Glutamatergic neuron (in vitro differentiated cells): ENCODE measurements around the gene TTC34. TPM values are rescaled to one million over a fixed set of nuclear protein-coding genes. Genes with fewer than 3 reads are reported as not detected.
A peak's percentile ranks its signal among the peaks of the same experiment; 100 is the strongest.

ENCODE experiments used
- DNase-seq: peaks from one replicate; pipeline ENCODE4 v3.0.0; 2022
- H3K27ac Mint-ChIP-seq: one replicate; pipeline ENCODE4 v1.8.0; 2020; ENCODE audit warnings: mild to moderate bottlenecking, mixed read lengths, inconsistent platforms; ENCODE audit not compliant: unreplicated experiment
- H3K27me3 Mint-ChIP-seq: one replicate; pipeline ENCODE4 v1.8.0; 2020; ENCODE audit warnings: mild to moderate bottlenecking, moderate library complexity, mixed read lengths, inconsistent platforms; ENCODE audit not compliant: unreplicated experiment
- H3K36me3 Mint-ChIP-seq: one replicate; pipeline ENCODE4 v1.8.0; 2020; ENCODE audit warnings: mild to moderate bottlenecking, mixed read lengths, inconsistent platforms; ENCODE audit not compliant: unreplicated experiment
- H3K4me1 Mint-ChIP-seq: one replicate; pipeline ENCODE4 v1.8.0; 2020; ENCODE audit warnings: mild to moderate bottlenecking, low read depth, mixed read lengths, inconsistent platforms; ENCODE audit not compliant: unreplicated experiment
- H3K4me3 Mint-ChIP-seq: one replicate; pipeline ENCODE4 v1.8.0; 2020; ENCODE audit warnings: mild to moderate bottlenecking, mixed read lengths, inconsistent platforms; ENCODE audit not compliant: unreplicated experiment
- H3K9me3 Mint-ChIP-seq: one replicate; pipeline ENCODE4 v1.8.0; 2020; ENCODE audit warnings: mild to moderate bottlenecking, moderate library complexity, mixed read lengths, inconsistent platforms; ENCODE audit not compliant: unreplicated experiment
- total RNA-seq: library from RNA; stranded (reverse); fragmentation: NEBNext Ultra II Directional; extraction: Animal tissue kit (Norgen Biotek cat#: 25700); gene quantifications from one replicate; pipeline ENCODE4 v1.2.1, GENCODE V29; 2021; ENCODE audit not compliant: unreplicated experiment
- TF ChIP-seq, protein P1 (sequence below): fragments of 200-600 bp; sonication (generic); IDR thresholded peaks from one replicate; pipeline ENCODE4 v1.5.0; 2021; ENCODE audit not compliant: partially characterized antibody, unreplicated experiment

The TTC34 gene
- total RNA-seq, 1 donor from 2014 or later: 0.74 TPM

GRCh38 chr1:2789164-2789985 is 12.1 kb downstream of the TTC34 start:
- no peak for DNase-seq
- Mint-ChIP-seq H3K4me3 (no peak overlapping the region), H3K27me3 (peaks cover 9% of the 10 kb centered on the region), H3K27ac (no peak overlapping the region), H3K4me1 (no peaks in the 10 kb centered on the region), H3K9me3 (peaks cover 5% of the 10 kb centered on the region), H3K36me3 (no peaks in the 10 kb centered on the region)
- TF ChIP-seq, protein P1, sequence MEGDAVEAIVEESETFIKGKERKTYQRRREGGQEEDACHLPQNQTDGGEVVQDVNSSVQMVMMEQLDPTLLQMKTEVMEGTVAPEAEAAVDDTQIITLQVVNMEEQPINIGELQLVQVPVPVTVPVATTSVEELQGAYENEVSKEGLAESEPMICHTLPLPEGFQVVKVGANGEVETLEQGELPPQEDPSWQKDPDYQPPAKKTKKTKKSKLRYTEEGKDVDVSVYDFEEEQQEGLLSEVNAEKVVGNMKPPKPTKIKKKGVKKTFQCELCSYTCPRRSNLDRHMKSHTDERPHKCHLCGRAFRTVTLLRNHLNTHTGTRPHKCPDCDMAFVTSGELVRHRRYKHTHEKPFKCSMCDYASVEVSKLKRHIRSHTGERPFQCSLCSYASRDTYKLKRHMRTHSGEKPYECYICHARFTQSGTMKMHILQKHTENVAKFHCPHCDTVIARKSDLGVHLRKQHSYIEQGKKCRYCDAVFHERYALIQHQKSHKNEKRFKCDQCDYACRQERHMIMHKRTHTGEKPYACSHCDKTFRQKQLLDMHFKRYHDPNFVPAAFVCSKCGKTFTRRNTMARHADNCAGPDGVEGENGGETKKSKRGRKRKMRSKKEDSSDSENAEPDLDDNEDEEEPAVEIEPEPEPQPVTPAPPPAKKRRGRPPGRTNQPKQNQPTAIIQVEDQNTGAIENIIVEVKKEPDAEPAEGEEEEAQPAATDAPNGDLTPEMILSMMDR: no peak

DNA sequence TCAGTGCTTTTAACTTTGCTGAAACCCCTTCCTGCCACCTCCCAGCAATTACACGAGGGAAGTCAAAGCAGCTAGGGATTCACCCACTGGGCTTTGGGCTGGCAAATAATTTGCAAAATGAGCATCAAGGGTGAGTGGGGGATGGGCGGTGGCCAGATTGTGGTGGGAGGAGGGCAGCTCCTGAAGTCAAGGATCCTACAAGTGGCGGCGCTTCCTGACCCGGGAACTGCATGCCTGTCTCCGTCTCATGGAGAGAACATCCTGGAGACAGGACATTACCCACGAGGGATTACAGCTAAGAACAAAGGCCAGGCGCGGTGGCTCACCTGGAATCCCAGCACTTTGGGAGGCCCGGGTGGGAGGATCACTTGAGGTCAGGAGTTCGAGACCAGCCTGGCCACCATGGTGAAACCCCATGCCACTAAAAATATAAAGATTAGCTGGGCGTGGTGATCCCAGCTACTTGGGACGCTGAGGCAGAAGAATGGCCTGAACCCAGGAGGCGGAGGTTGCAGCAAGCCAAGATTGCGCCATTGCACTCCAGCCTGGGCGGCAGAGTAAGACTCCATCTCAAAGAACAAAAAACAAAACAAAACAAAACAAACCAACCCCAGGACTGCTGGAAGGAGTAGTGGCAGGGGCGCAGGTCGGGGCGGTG is 12.9 kb downstream of the TTC34 start:
- TF ChIP-seq, protein P1: no peak
- no peaks in the 10 kb centered on the region for H3K4me1 Mint-ChIP-seq
- H3K36me3 Mint-ChIP-seq: no peaks in the 10 kb centered on the region
- no peak overlapping the region for H3K27ac Mint-ChIP-seq
- H3K9me3 Mint-ChIP-seq: peaks cover 5% of the 10 kb centered on the region
- H3K4me3 Mint-ChIP-seq: no peak overlapping the region
- no peak for DNase-seq
- peaks cover 11% of the 10 kb centered on the region for H3K27me3 Mint-ChIP-seq

DNA sequence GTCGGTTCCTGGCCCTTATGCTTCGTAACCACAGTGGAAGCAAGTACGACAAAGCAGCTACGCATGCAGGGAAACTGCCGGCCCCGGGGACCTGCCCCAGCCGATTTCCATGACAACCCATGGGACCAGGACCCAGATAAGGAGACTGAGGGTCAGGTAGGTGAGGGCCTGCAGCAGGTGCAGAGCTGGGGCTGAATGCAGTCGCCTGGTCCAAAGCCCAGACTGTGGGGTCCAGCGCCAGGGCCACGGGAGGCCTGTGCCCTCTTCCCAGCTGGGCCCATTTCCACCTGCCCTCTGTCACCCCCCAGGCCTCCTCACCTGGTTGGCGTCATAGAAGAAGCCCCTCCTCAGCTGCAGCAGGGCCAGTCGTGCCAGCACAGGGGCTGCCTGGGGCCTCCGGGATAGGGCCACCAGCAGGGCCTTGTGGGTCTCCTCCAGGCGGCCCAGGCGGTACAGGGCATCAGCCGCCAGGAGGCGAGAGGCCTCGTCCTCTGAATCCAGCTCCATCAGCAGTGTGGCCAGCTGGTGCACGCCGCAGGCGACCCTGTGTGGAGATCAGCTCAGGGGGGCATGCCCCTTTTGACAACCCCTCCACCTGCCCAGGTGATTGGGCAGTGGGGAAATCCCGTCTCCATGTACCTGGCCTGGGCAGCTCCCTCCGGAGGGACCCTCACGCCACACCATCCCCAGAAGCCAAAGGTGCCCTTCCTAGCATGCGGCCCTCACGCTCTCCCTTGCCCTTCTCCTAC is 14.2 kb downstream of the TTC34 start:
- H3K27me3 Mint-ChIP-seq: peaks cover 12% of the 10 kb centered on the region
- H3K9me3 Mint-ChIP-seq: peaks cover 5% of the 10 kb centered on the region
- DNase-seq: no peak
- no peak overlapping the region for H3K27ac Mint-ChIP-seq
- H3K4me3 Mint-ChIP-seq: no peak overlapping the region
- no peaks in the 10 kb centered on the region for H3K36me3 Mint-ChIP-seq
- no peaks in the 10 kb centered on the region for H3K4me1 Mint-ChIP-seq
- TF ChIP-seq, protein P1: no peak

- Mint-ChIP-seq H3K4me3 (no peak overlapping the region), H3K36me3 (no peaks in the 10 kb centered on the region), H3K9me3 (peaks cover 3% of the 10 kb centered on the region), H3K4me1 (no peaks in the 10 kb centered on the region), H3K27ac (no peak overlapping the region), H3K27me3 (peaks cover 10% of the 10 kb centered on the region)
- peak; percentile 83 for DNase-seq
- TF ChIP-seq, protein P1: peak; percentile 90
Observed at GRCh38 chr1:2786329-2787162, 14.9 kb downstream of the TTC34 start.
